DOHH2 (cell line): ENCODE results near the gene TBC1D24.

Experiments
- H3F3A ChIP-seq: fragments of 200-600 bp; sonication (generic), shearing (Covaris generic); 2 replicates; pipeline ENCODE4 v1.6.0; 2016; ENCODE audit warnings: antibody characterized with exemption, mild to moderate bottlenecking; ENCODE audit not compliant: control insufficient read depth, insufficient read depth
- H3K27ac ChIP-seq: fragments of 200-600 bp; sonication (generic); 2 replicates; pipeline ENCODE4 v1.5.1; 2014; ENCODE audit warnings: low read depth, mild to moderate bottlenecking, low read length, moderate library complexity
- H3K27me3 ChIP-seq: fragments of 200-600 bp; sonication (generic); 2 replicates; pipeline ENCODE4 v1.6.1; 2014; ENCODE audit warnings: mild to moderate bottlenecking, low read length, mixed read lengths; ENCODE audit not compliant: control insufficient read depth
- H3K36me3 ChIP-seq: fragments of 200-600 bp; sonication (generic); 2 replicates; pipeline ENCODE4 v1.6.1; 2014; ENCODE audit warnings: mild to moderate bottlenecking, low read length, moderate library complexity, mixed read lengths; ENCODE audit not compliant: control insufficient read depth
- H3K4me1 ChIP-seq: fragments of 200-600 bp; sonication (generic); 2 replicates; pipeline ENCODE4 v1.6.1; 2014; ENCODE audit warnings: mild to moderate bottlenecking, low read length, mixed read lengths; ENCODE audit not compliant: control insufficient read depth
- H3K4me2 ChIP-seq: fragments of 200-600 bp; sonication (generic); 2 replicates; pipeline ENCODE4 v1.6.0; 2014; ENCODE audit warnings: mild to moderate bottlenecking, low read length, moderate library complexity
- H3K4me3 ChIP-seq: fragments of 200-600 bp; sonication (generic); 2 replicates; pipeline ENCODE4 v1.5.1; 2014; ENCODE audit warnings: mild to moderate bottlenecking, low read length, mixed read lengths
- H3K79me2 ChIP-seq: fragments of 200-600 bp; sonication (generic); 2 replicates; pipeline ENCODE4 v1.6.1; 2014; ENCODE audit warnings: mild to moderate bottlenecking, low read length, mixed read lengths; ENCODE audit not compliant: control insufficient read depth
- H3K9me2 ChIP-seq: fragments of 200-600 bp; sonication (generic); replicated peaks from 2 replicates; pipeline ENCODE4 v1.6.1; 2014; ENCODE audit warnings: mild to moderate bottlenecking, low read length, mixed read lengths; ENCODE audit not compliant: control insufficient read depth
- H3K9me3 ChIP-seq: fragments of 200-600 bp; sonication (generic); 2 replicates; pipeline ENCODE4 v1.6.1; 2014; ENCODE audit warnings: antibody characterized with exemption, low read length, mixed read lengths; ENCODE audit not compliant: control insufficient read depth, insufficient read depth
- H4K20me1 ChIP-seq: fragments of 200-600 bp; sonication (generic); 2 replicates; pipeline ENCODE4 v1.6.0; 2014; ENCODE audit warnings: low read depth, mild to moderate bottlenecking, antibody characterized with exemption, low read length, moderate library complexity; ENCODE audit not compliant: control insufficient read depth, insufficient read depth
- EZH2phosphoT487 ChIP-seq: fragments of 200-600 bp; sonication (generic); IDR thresholded peaks from 2 replicates; pipeline ENCODE4 v1.6.1; 2017; ENCODE audit warnings: borderline replicate concordance, mild to moderate bottlenecking, antibody characterized with exemption, low read length, moderate library complexity, mixed read lengths
- TF ChIP-seq, protein P1 (sequence below): fragments of 200-600 bp; sonication (generic); IDR thresholded peaks from one replicate; pipeline ENCODE4 v1.5.1; 2014; ENCODE audit warnings: antibody characterized with exemption, mild to moderate bottlenecking, low read depth, low read length; ENCODE audit not compliant: poor library complexity, severe bottlenecking

Gene TBC1D24

DNA sequence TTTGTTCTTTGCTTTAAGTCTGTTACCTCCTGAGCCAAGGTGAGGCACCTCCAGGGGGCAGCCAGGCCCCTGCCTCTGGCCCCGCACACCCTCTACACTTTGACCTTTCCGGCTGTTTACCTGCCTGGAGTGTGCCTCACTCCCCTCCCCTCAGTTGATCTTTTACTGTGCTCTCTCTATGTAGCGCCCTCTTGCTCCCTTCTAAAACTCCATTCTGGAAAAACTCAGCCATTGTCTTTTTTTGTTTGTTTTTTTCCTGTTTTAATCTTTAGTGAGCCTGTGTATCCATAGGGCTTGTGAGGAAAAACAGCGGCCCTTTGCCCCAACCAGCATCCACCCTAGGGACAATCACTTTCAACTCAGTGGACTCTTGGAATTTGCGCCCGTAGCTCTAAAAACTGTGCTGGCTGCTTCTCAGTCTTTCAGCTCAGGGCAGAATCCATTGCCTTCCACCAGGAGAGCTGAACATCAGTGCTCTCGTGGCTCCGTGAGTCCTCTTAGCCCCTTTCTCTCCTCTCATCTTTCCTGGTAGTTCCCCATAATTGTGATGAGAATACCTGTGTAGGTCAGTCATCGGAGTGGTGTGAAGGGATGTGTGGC is 49.5 kb downstream of the TBC1D24 start:
- Histone ChIP-seq H3K9me2 (no peaks in the 10 kb centered on the region), H3K4me3 (no peak overlapping the region), H3K9me3 (no peaks in the 10 kb centered on the region), H4K20me1 (no peaks in the 10 kb centered on the region), H3F3A (peaks cover 5% of the 10 kb centered on the region), H3K27me3 (no peaks in the 10 kb centered on the region), H3K36me3 (peaks cover 56% of the 10 kb centered on the region), H3K79me2 (peaks cover 14% of the 10 kb centered on the region), H3K27ac (no peak overlapping the region), H3K4me2 (no peak overlapping the region), H3K4me1 (peaks cover 13% of the 10 kb centered on the region)
- TF ChIP-seq EZH2phosphoT487, result no peak
- TF ChIP-seq, protein P1, sequence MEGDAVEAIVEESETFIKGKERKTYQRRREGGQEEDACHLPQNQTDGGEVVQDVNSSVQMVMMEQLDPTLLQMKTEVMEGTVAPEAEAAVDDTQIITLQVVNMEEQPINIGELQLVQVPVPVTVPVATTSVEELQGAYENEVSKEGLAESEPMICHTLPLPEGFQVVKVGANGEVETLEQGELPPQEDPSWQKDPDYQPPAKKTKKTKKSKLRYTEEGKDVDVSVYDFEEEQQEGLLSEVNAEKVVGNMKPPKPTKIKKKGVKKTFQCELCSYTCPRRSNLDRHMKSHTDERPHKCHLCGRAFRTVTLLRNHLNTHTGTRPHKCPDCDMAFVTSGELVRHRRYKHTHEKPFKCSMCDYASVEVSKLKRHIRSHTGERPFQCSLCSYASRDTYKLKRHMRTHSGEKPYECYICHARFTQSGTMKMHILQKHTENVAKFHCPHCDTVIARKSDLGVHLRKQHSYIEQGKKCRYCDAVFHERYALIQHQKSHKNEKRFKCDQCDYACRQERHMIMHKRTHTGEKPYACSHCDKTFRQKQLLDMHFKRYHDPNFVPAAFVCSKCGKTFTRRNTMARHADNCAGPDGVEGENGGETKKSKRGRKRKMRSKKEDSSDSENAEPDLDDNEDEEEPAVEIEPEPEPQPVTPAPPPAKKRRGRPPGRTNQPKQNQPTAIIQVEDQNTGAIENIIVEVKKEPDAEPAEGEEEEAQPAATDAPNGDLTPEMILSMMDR, result no peak

DNA sequence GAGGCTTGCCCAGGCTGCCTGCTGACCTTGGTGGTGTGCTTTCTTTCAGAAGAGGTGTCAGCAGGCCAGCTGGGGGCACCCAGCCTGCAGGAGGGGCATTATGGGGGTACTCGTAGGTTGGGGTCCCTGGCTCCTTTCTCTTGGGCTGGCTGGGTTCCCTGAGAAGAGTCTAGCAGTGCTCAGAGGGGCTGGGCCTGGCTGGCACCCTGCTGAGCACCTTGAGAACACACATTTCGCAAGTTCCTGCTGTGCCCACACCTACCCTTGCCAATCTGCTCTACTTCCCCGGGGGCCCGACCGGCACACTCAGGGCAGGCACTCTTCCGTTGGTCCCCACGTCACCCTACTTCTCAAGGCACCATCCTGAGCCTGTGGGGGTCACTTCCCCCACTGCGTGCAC is 51.2 kb downstream of the TBC1D24 start:
- TF ChIP-seq EZH2phosphoT487, result no peak
- TF ChIP-seq, protein P1, result no peak
- Histone ChIP-seq H3K36me3 (peaks cover 51% of the 10 kb centered on the region), H3K79me2 (peaks cover 4% of the 10 kb centered on the region)

DNA sequence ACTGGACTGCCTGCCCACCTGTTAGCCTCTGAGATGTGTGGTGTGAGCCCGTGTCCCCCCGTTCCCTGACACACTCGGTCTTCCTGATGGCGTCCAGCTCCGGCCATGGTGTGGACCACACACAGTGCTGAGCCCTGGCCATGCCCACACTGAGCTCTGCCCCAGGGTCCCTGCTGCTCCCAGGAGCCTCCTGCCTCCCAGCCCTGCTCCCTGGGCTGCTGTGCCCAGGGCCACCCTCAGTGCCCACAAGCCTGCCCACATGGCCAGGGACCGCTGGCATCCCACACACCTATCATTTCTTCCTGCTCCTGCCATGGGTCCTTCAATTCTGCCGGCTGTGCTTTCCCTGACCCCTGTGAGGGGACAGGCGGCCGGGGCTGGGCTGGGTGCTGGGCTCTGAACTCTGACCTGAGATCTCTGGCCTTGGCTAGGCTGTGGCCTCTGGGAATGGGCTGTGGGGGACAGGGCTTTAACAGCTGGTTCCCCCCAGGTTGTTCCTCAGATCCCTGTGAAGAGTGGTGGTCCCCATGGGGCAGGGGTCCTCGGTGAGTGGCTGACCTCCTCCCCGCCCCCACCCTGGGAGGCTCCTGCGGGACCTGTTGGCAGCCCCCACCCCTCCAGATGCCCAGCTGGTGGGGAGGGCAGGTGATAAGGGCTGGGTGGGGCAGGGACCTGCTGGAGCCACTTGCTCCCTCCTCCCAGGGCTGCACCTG is 52.3 kb downstream of the TBC1D24 start:
- H3K27me3 ChIP-seq, result no peaks in the 10 kb centered on the region
- H3K27ac ChIP-seq, result no peak overlapping the region
- H3F3A ChIP-seq, result peaks cover 3% of the 10 kb centered on the region
- H3K9me3 ChIP-seq, result no peaks in the 10 kb centered on the region
- H3K79me2 ChIP-seq, result no peaks in the 10 kb centered on the region
- H4K20me1 ChIP-seq, result no peaks in the 10 kb centered on the region
- H3K4me2 ChIP-seq, result no peak overlapping the region
- peaks cover 9% of the 10 kb centered on the region for H3K4me1 ChIP-seq
- H3K36me3 ChIP-seq, result peaks cover 46% of the 10 kb centered on the region
- no peak overlapping the region for H3K4me3 ChIP-seq
- H3K9me2 ChIP-seq, result no peaks in the 10 kb centered on the region
- TF ChIP-seq, protein P1, result no peak
- TF ChIP-seq EZH2phosphoT487, result no peak

More for the DNA sequence above, 51.2 kb downstream of the TBC1D24 start:
- Histone ChIP-seq H3F3A (peaks cover under 1% of the 10 kb centered on the region), H3K4me3 (no peak overlapping the region), H3K9me2 (no peaks in the 10 kb centered on the region), H3K9me3 (no peaks in the 10 kb centered on the region), H3K4me1 (peaks cover 6% of the 10 kb centered on the region), H3K27me3 (no peaks in the 10 kb centered on the region), H4K20me1 (no peaks in the 10 kb centered on the region), H3K27ac (no peak overlapping the region), H3K4me2 (no peak overlapping the region)
